ENCODE measurements around the gene CTU2. TPM values are rescaled to one million over a fixed set of nuclear protein-coding genes. Genes with fewer than 3 reads are reported as not detected.
"Not testable (repeated sequence)": the region's sequence is repeated elsewhere in the genome, so short reads cannot be mapped to it uniquely, and the experiment has no call there.

Gene CTU2
- total RNA-seq, result 15.0 TPM

GRCh38 chr16:88706229-88706964 lies at the start of gene CTU2, which contains the start of gene RNF166:
TSS of gene CTU2 (plus strand) at chr16:88706503. CDS start at chr16:88706531, 28 bp downstream.
TSS of gene RNF166 (minus strand) at chr16:88706408. CDS start at chr16:88706325, 83 bp downstream.
- DNase-seq (ENCODE audit: low spot score), result peak; percentile 91

- DNase-seq (ENCODE audit: low spot score), result no peak
These were observed 48.9 kb upstream of the CTU2 start for GRCh38 chr16:88657371-88657770.

GRCh38 chr16:88658714-88659113 lies 47.6 kb upstream of the CTU2 start:
- DNase-seq (ENCODE audit: low spot score), result no peak

GRCh38 chr16:88659160-88659559 lies 47.1 kb upstream of the CTU2 start:
- DNase-seq (ENCODE audit: low spot score), result no peak

- DNase-seq (ENCODE audit: low spot score), result no peak
These were observed 44.8 kb upstream of the CTU2 start for GRCh38 chr16:88661468-88661867.

- DNase-seq (ENCODE audit: low spot score), result no peak
These were observed 44.0 kb upstream of the CTU2 start for GRCh38 chr16:88662222-88662842.

GRCh38 chr16:88662843-88663606 lies 43.3 kb upstream of the CTU2 start, which contains the start of gene MVD:
TSS of gene MVD (minus strand) at chr16:88663091. CDS start at chr16:88663080, 11 bp downstream.
- peak; percentile 98 for DNase-seq (ENCODE audit: low spot score)

GRCh38 chr16:88665148-88665547 lies 41.2 kb upstream of the CTU2 start:
- peak; percentile 76 for DNase-seq (ENCODE audit: low spot score)

GRCh38 chr16:88665570-88665969 lies 40.7 kb upstream of the CTU2 start:
- no peak for DNase-seq (ENCODE audit: low spot score)

GRCh38 chr16:88667461-88667860 lies 38.8 kb upstream of the CTU2 start:
- no peak for DNase-seq (ENCODE audit: low spot score)

- DNase-seq (ENCODE audit: low spot score), result not testable (repeated sequence)
These were observed 36.8 kb upstream of the CTU2 start for GRCh38 chr16:88669493-88669892.

GRCh38 chr16:88669980-88670379 lies 36.3 kb upstream of the CTU2 start:
- no peak for DNase-seq (ENCODE audit: low spot score)

- DNase-seq (ENCODE audit: low spot score), result no peak
These were observed 34.5 kb upstream of the CTU2 start for GRCh38 chr16:88671806-88672205.

- DNase-seq (ENCODE audit: low spot score), result no peak
These were observed 33.5 kb upstream of the CTU2 start for GRCh38 chr16:88672776-88673175.

GRCh38 chr16:88673716-88674379 lies 32.5 kb upstream of the CTU2 start:
- DNase-seq (ENCODE audit: low spot score), result no peak

- no peak for DNase-seq (ENCODE audit: low spot score)
These were observed 29.6 kb upstream of the CTU2 start for GRCh38 chr16:88676502-88677242.

- no peak for DNase-seq (ENCODE audit: low spot score)
These were observed 28.6 kb upstream of the CTU2 start for GRCh38 chr16:88677721-88678120.

- no peak for DNase-seq (ENCODE audit: low spot score)
These were observed 27.9 kb upstream of the CTU2 start for GRCh38 chr16:88678224-88678979.

- no peak for DNase-seq (ENCODE audit: low spot score)
These were observed 25.7 kb upstream of the CTU2 start for GRCh38 chr16:88680554-88681083.

GRCh38 chr16:88681084-88681680 lies 25.1 kb upstream of the CTU2 start:
- no peak for DNase-seq (ENCODE audit: low spot score)

Data from mucosa of gallbladder (tissue), 1 donor.